ENCODE results near the gene SLC35E2B. TPM values are rescaled to one million over a fixed set of nuclear protein-coding genes. Genes with fewer than 3 reads are reported as not detected.

SLC35E2B gene
- total RNA-seq, 4 donors from 2014 or later, result 38.2 to 67.8 (median 46.1) TPM

- Histone ChIP-seq H3K4me1 (peaks cover 0 to 48% (median 28%) of the 10 kb centered on the region in 4 donors), H3K27me3 (no peaks in the 10 kb centered on the region), H3K9me3 (no peaks in the 10 kb centered on the region), H3K36me3 (peaks cover 0 to 44% (median 0%) of the 10 kb centered on the region in 3 donors), H3K4me3 (no peak overlapping the region), H3K27ac (no peak overlapping the region)
- no peak for DNase-seq (ENCODE audit: low spot score in 2 of 2)
- TF ChIP-seq CTCF (IDR thresholded peaks at IDR 0.05) (no peak), POLR2A (IDR thresholded peaks at IDR 0.05) (no peak), EP300 (IDR thresholded peaks at IDR 0.05) (no peak)
- WGBS, 2 donors, result 88 to 94% methylated on average over 3 to 5 of the region's 6 CpGs
Measured at GRCh38 chr1:1617925-1618324, 74.7 kb downstream of the SLC35E2B start.

GRCh38 chr1:1617516-1617915 is 75.1 kb downstream of the SLC35E2B start:
- 84 to 87% methylated on average over 9 to 11 of the region's 11 CpGs for WGBS, 2 donors
- no peak overlapping the region for H3K4me3 ChIP-seq
- no peaks in the 10 kb centered on the region for H3K27me3 ChIP-seq
- peaks cover 0 to 48% (median 28%) of the 10 kb centered on the region in 4 donors for H3K4me1 ChIP-seq
- peaks cover 0 to 40% (median 0%) of the 10 kb centered on the region in 3 donors for H3K36me3 ChIP-seq
- TF ChIP-seq CTCF (IDR thresholded peaks at IDR 0.05) (no peak), POLR2A (IDR thresholded peaks at IDR 0.05) (no peak), EP300 (IDR thresholded peaks at IDR 0.05) (no peak)
- H3K27ac ChIP-seq, result no peak overlapping the region
- no peak for DNase-seq (ENCODE audit: low spot score in 2 of 2)
- no peaks in the 10 kb centered on the region for H3K9me3 ChIP-seq

- H3K27ac ChIP-seq, result peak overlapping the region in 1 of 4 donors; percentile 99
- no peak for DNase-seq (ENCODE audit: low spot score in 2 of 2)
- peak overlapping the region; percentile 44 to 96 (median 92) for H3K4me3 ChIP-seq
- H3K4me1 ChIP-seq, result peaks cover 0 to 50% (median 28%) of the 10 kb centered on the region in 4 donors
- WGBS, 2 donors, result 72 to 76% methylated on average over 19 of the region's 19 CpGs
- peaks cover 0 to 39% (median 0%) of the 10 kb centered on the region in 3 donors for H3K36me3 ChIP-seq
- no peaks in the 10 kb centered on the region for H3K9me3 ChIP-seq
- no peaks in the 10 kb centered on the region for H3K27me3 ChIP-seq
- TF ChIP-seq POLR2A (IDR thresholded peaks at IDR 0.05), result no peak
- TF ChIP-seq CTCF (IDR thresholded peaks at IDR 0.05), result no peak
- no peak for TF ChIP-seq EP300 (IDR thresholded peaks at IDR 0.05)
Measured at GRCh38 chr1:1616838-1617237, 75.8 kb downstream of the SLC35E2B start.

- 5 to 40% methylated on average over 10 to 24 of the region's 80 CpGs for WGBS, 2 donors
- H3K27me3 ChIP-seq, result no peaks in the 10 kb centered on the region
- TF ChIP-seq POLR2A (IDR thresholded peaks at IDR 0.05), result no peak
- no peaks in the 10 kb centered on the region for H3K9me3 ChIP-seq
- H3K4me3 ChIP-seq, result peak overlapping the region; percentile 44 to 96 (median 92)
- H3K36me3 ChIP-seq, result peaks cover 0 to 33% (median 0%) of the 10 kb centered on the region in 3 donors
- peaks cover 0 to 53% (median 28%) of the 10 kb centered on the region in 4 donors for H3K4me1 ChIP-seq
- peak overlapping the region; percentile 99 to 100 (median 100) for H3K27ac ChIP-seq
- no peak for DNase-seq (ENCODE audit: low spot score in 2 of 2)
Measured at GRCh38 chr1:1616045-1616790, 76.4 kb downstream of the SLC35E2B start.

GRCh38 chr1:1615256-1616044 is 77.1 kb downstream of the SLC35E2B start, which contains the start of gene MIB2:
Gene MIB2 (plus strand): TSS chr1:1615500. CDS start chr1:1623453, 7,953 bp downstream.
- DNase-seq (ENCODE audit: low spot score in 2 of 2), result peak; percentile 86
- peaks cover 0 to 61% (median 28%) of the 10 kb centered on the region in 4 donors for H3K4me1 ChIP-seq
- H3K36me3 ChIP-seq, result peaks cover 0 to 27% (median 0%) of the 10 kb centered on the region in 3 donors
- H3K27ac ChIP-seq, result peak within 1 kb of the TSS; percentile 99 to 100 (median 100)
- no peaks in the 10 kb centered on the region for H3K9me3 ChIP-seq
- TF ChIP-seq POLR2A (IDR thresholded peaks at IDR 0.05) (peak; percentile 39 to 81), EP300 (IDR thresholded peaks at IDR 0.05) (peak; percentile 89 to 93), CTCF (IDR thresholded peaks at IDR 0.05) (no peak)
- H3K27me3 ChIP-seq, result no peaks in the 10 kb centered on the region
- 0 to 1% methylated on average over 19 to 36 of the region's 107 CpGs for WGBS, 2 donors
- peak within 1 kb of the TSS; percentile 91 to 99 (median 94) for H3K4me3 ChIP-seq
